OCI-LY1 (cell line): ENCODE results near the gene KCNIP4.

ENCODE experiments used
- H2AFZ ChIP-seq: fragments of 200-600 bp; sonication (generic), shearing (Covaris generic); 2 replicates; pipeline ENCODE4 v1.6.0; 2014; ENCODE audit warnings: antibody characterized with exemption, mild to moderate bottlenecking, low read length
- H3F3A ChIP-seq: fragments of 200-600 bp; sonication (generic), shearing (Covaris generic); 2 replicates; pipeline ENCODE4 v1.6.0; 2014; ENCODE audit warnings: mild to moderate bottlenecking, antibody characterized with exemption, low read length, moderate library complexity; ENCODE audit not compliant: insufficient read depth
- H3K27ac ChIP-seq: fragments of 200-600 bp; sonication (generic); 2 replicates; pipeline ENCODE4 v1.5.1; 2014; ENCODE audit warnings: low read length, mixed run types, mild to moderate bottlenecking, low read depth; ENCODE audit not compliant: poor library complexity, severe bottlenecking
- H3K27me3 ChIP-seq: fragments of 200-600 bp; sonication (generic); 2 replicates; pipeline ENCODE4 v1.6.0; 2014; ENCODE audit warnings: antibody characterized with exemption, mild to moderate bottlenecking, low read length, moderate library complexity; ENCODE audit not compliant: insufficient read depth
- H3K36me3 ChIP-seq: fragments of 200-600 bp; sonication (generic); 2 replicates; pipeline ENCODE4 v1.6.1; 2014; ENCODE audit warnings: mild to moderate bottlenecking, antibody characterized with exemption, low read length, moderate library complexity, mixed read lengths; ENCODE audit not compliant: insufficient read depth
- H3K4me1 ChIP-seq: fragments of 200-600 bp; sonication (generic); 2 replicates; pipeline ENCODE4 v1.5.1; 2014; ENCODE audit warnings: mild to moderate bottlenecking, low read length, moderate library complexity; ENCODE audit not compliant: insufficient read depth, severe bottlenecking
- H3K4me2 ChIP-seq: fragments of 200-600 bp; sonication (generic), shearing (Covaris generic); 2 replicates; pipeline ENCODE4 v1.6.1; 2014; ENCODE audit warnings: low read length
- H3K4me3 ChIP-seq: fragments of 200-600 bp; sonication (generic); 2 replicates; pipeline ENCODE4 v1.5.1; 2014; ENCODE audit warnings: low read length, low read depth, mild to moderate bottlenecking, mixed read lengths; ENCODE audit not compliant: poor library complexity, severe bottlenecking
- H3K79me2 ChIP-seq: fragments of 200-600 bp; shearing (Covaris generic); 2 replicates; pipeline ENCODE4 v1.6.1; 2016; ENCODE audit warnings: mixed run types, low read length, mixed read lengths; ENCODE audit not compliant: insufficient read depth
- H3K9ac ChIP-seq: fragments of 200-600 bp; sonication (generic), shearing (Covaris generic); 2 replicates; pipeline ENCODE4 v1.6.1; 2014; ENCODE audit warnings: mild to moderate bottlenecking, low read length, mixed read lengths
- H3K9me2 ChIP-seq: fragments of 200-600 bp; sonication (generic), shearing (Covaris generic); 2 replicates; pipeline ENCODE4 v1.6.1; 2014; ENCODE audit warnings: low read depth, mild to moderate bottlenecking, low read length, mixed read lengths
- H3K9me3 ChIP-seq: fragments of 200-600 bp; shearing (Covaris generic); 2 replicates; pipeline ENCODE4 v1.6.1; 2014; ENCODE audit warnings: low read length, mixed read lengths
- H4K20me1 ChIP-seq: fragments of 200-600 bp; sonication (generic), shearing (Covaris generic); 2 replicates; pipeline ENCODE4 v1.6.0; 2016; ENCODE audit warnings: mild to moderate bottlenecking, low read length; ENCODE audit not compliant: insufficient read depth
- CTCF ChIP-seq: fragments of 200-600 bp; sonication (generic), shearing (Covaris generic); IDR thresholded peaks from 2 replicates; pipeline ENCODE4 v1.5.1; 2017; ENCODE audit warnings: mild to moderate bottlenecking, antibody characterized with exemption, low read length, moderate library complexity, mixed read lengths
- EZH2 ChIP-seq: fragments of 200-600 bp; sonication (generic), shearing (Covaris generic); IDR thresholded peaks from 2 replicates; pipeline ENCODE4 v1.8.0; 2017; ENCODE audit warnings: borderline replicate concordance, mixed run types, mild to moderate bottlenecking, antibody characterized with exemption, low read length, moderate library complexity, mixed read lengths

Gene KCNIP4

GRCh38 chr4:21083413-21083812, 865.2 kb downstream of the KCNIP4 start:
- H3K4me1 ChIP-seq = no peaks in the 10 kb centered on the region
- no peak overlapping the region for H3K27ac ChIP-seq
- TF ChIP-seq EZH2 (no peak), CTCF (no peak)
- H3K79me2 ChIP-seq = no peaks in the 10 kb centered on the region
- H3K4me2 ChIP-seq = no peak overlapping the region
- no peak overlapping the region for H3K4me3 ChIP-seq
- no peaks in the 10 kb centered on the region for H4K20me1 ChIP-seq
- no peaks in the 10 kb centered on the region for H3K9me3 ChIP-seq
- H3K9me2 ChIP-seq = no peaks in the 10 kb centered on the region
- no peak overlapping the region for H3K9ac ChIP-seq
- no peaks in the 10 kb centered on the region for H3K36me3 ChIP-seq
- H3F3A ChIP-seq = no peaks in the 10 kb centered on the region
- H2AFZ ChIP-seq = no peak overlapping the region
- H3K27me3 ChIP-seq = no peaks in the 10 kb centered on the region

GRCh38 chr4:21077967-21078366, 870.6 kb downstream of the KCNIP4 start:
- no peaks in the 10 kb centered on the region for H3K9me2 ChIP-seq
- no peak overlapping the region for H2AFZ ChIP-seq
- no peaks in the 10 kb centered on the region for H4K20me1 ChIP-seq
- H3K36me3 ChIP-seq = no peaks in the 10 kb centered on the region
- H3F3A ChIP-seq = no peaks in the 10 kb centered on the region
- H3K27ac ChIP-seq = no peak overlapping the region
- no peak overlapping the region for H3K9ac ChIP-seq
- H3K4me2 ChIP-seq = no peak overlapping the region
- no peak for TF ChIP-seq EZH2
- TF ChIP-seq CTCF = no peak
- no peaks in the 10 kb centered on the region for H3K9me3 ChIP-seq
- no peaks in the 10 kb centered on the region for H3K79me2 ChIP-seq
- no peaks in the 10 kb centered on the region for H3K4me1 ChIP-seq
- H3K4me3 ChIP-seq = no peak overlapping the region
- no peaks in the 10 kb centered on the region for H3K27me3 ChIP-seq

- no peak overlapping the region for H3K4me3 ChIP-seq
- no peaks in the 10 kb centered on the region for H3K36me3 ChIP-seq
- H3K27me3 ChIP-seq = no peaks in the 10 kb centered on the region
- no peak for TF ChIP-seq EZH2
- TF ChIP-seq CTCF = no peak
- H3K79me2 ChIP-seq = no peaks in the 10 kb centered on the region
- no peak overlapping the region for H3K27ac ChIP-seq
- H3F3A ChIP-seq = no peaks in the 10 kb centered on the region
- no peak overlapping the region for H3K9ac ChIP-seq
- H3K9me2 ChIP-seq = no peaks in the 10 kb centered on the region
- no peak overlapping the region for H3K4me2 ChIP-seq
- H3K9me3 ChIP-seq = no peaks in the 10 kb centered on the region
- no peak overlapping the region for H2AFZ ChIP-seq
- H3K4me1 ChIP-seq = no peaks in the 10 kb centered on the region
- H4K20me1 ChIP-seq = no peaks in the 10 kb centered on the region
Observed at GRCh38 chr4:21067351-21067750, 881.2 kb downstream of the KCNIP4 start.
